ENCODE data around the gene GNB1L.

- TF ChIP-seq EZH2 (IDR thresholded peaks at IDR 0.05) (no peak), POLR2AphosphoS5 (IDR thresholded peaks at IDR 0.05; ENCODE audit: borderline replicate concordance, low read depth, low read length) (no peak)
These were observed 95.7 kb downstream of the GNB1L start for GRCh38 chr22:19758896-19759426.

Data from SK-N-MC (cell line).